NCI-H2171 treated with DMSO at 0.1 percent for 48 hours (cell line): Measurements from ENCODE around the gene ADH7.
A peak's percentile ranks its signal among the peaks of the same experiment; 100 is the strongest.

ENCODE experiments used
- DNase-seq: peaks from one replicate; lab custom pipeline; 2025; lab: John Stamatoyannopoulos, UW

The ADH7 gene

DNA sequence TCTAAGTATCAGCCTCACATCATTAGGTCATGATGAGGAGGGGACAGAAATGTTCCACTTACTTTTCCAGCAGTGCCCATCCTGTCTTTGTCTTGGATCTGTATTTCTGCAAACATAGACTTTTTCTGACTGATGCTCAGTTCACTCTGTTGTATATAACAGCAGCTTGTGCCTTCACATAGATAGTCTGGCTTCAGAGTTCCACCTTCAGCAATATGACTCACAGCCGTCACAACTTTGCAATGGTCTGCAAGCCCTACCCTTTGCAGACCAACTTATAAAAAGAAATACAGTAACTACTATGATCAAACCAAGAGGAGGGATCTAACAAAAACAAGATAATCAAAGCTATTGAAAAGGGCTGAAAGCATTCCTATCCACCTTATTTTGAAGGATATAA, at the start of gene ADH7:
ADH7 (minus strand) TSS at position 189 of the 400 bp plus-strand sequence; CDS start at position 80, 109 bp downstream.
- no peak for DNase-seq

DNA sequence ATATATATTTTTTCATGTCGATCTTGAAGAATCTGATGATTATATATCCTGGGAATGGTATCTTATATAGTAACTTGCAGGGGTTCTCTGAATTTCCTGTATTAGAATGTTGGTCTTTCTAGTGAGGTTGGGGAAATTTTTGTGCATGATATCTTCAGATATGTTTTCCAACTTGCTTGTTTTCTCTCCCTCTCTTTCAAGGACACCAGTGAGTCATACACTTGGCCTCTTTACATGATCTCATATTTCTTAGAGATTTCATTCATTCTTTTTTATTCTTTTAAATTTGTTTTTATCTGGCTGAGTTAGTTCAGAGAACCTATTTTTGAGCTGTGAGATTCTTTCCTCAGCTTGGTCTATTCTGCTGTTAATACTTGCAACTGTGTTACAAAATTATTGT, 48.5 kb upstream of the ADH7 start:
- DNase-seq = no peak

DNA sequence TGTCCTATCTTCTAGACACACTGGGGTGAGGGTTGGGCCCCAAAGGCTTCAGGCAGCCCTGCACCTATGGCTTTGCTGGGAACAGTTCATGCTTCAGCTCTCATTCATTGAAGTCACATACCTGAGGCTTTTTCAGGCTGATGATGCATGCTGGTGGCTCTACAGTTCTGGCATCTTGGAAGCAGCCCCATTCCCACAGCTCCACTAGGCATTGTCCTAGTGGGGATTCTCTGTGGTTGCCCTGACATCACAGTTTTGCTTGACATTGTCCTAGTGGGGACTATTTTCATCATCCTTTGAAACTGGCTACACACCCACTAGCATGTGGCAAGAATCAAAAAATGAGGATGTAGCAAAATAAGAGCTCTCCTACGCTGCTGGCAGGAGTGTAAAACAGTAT, 38.0 kb upstream of the ADH7 start:
- no peak for DNase-seq

DNA sequence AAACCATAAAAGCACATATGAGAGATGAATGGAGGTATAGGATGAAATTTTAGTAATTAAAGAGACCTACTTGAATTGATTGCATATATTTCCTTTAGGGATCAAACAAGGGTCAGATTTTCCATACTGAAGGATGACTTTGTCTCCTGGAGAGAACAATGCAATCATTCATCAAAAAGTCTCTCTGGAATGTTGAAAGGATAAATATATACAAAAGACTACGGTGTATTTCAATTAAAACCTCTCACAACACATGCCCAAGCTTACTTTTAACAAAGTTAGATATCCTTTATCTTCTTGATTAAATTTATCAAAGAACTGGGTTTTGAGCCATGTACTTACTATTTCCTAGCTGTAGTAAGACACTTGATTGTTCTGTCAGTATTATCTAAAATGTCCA, 36.8 kb upstream of the ADH7 start:
- DNase-seq = no peak

DNA sequence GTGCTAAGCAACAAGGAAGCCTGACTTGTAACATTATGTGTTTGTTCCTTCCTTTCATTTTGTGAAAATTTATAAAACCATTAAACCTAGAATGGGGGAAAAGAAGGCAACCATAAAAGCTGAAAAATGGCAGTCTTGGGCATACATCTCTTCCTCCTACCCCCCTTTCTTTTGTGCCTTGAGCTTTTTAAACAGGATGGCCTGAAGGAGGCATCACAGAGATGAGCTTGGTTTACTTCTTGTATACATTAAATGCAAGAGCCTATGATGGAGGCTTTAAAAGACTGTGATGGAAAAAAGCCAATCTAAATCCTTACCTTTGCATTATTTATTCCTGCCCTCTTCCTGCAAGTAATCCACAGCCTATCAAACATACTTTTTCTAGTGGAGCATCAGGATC, 36.2 kb upstream of the ADH7 start:
- no peak for DNase-seq

DNA sequence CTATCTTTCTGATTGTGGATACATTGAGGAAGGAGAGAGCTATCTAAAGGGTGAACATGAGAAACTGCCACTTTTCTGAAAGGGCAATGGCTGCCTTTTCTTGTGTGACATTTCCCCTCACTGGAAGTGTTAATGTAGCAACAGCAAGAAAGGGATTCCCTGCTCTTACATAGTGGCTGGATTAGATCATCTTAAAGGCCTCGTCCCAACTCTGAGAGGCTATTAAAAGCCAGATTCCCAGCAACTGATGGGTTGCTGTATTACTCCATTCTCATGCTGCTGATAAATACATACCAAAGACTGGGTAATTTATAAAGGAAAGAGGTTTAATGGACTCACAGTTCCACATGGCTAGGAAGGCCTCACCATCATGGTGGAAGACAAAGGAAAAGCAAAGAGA, 33.7 kb upstream of the ADH7 start:
- DNase-seq = no peak

DNA sequence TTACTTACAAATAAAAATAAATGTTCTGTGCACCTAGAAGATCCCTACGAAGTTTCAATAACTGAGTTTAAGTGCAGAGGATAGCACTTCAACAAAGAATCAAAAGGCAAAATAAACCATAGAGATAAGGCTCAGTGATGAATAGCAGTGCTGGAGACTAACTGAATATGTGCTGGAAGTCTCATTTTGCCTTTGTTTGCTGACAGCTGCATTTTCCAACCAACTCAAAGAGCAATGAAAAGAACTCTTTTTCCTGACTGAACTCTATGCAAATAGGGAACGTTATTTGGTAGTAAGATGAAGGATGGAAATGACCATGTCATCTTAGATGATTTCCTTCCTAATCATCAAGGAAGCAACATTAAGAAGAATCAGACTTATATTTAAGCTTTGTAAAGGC, 32.7 kb upstream of the ADH7 start:
- DNase-seq = no peak

DNA sequence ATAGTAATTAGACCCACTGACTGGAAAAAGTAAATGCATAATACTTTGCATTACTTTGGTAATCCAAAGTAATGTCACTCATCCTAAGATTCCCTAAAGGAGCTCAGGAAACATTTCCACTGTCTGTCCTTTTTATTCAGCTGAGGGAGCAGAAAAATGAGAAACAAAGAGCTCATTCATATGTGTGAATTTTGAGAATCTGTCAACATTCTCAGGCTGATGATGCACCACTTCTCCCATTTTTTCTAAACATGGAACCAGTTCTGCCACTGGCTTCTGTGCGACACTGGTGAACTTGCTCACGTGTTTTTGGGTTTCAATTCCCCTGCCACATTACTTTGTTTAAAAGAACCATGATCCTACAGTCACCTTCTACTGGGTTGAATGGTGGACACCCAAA, 28.4 kb upstream of the ADH7 start:
- no peak for DNase-seq

DNA sequence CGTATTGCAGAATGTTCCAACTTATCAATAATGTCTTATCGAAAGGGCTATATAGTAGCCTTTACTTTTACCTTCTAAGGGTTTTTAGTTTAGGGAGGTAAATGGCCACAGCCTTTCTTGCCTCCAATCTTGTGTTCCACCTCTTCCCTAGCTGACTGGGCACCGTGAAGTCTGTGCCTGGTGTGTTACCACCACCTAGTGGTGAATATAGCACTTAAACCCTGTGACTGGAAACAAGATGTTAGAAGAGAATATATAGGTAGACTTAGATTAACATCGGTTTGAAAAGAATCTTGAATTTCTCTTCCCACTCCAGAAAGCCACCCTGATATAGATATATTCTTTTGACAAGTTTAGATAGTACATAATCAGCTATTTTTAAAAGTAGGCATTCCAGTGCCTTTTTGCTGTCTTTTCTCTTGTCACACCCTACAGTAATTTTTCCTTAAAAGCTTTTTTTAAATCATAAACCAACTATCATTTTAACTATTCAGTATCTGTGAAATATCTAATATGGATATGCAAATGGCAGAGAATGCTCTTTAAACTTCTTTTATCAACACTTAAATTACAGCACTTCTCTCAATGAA, 27.8 kb upstream of the ADH7 start:
- peak; percentile 71 for DNase-seq

DNA sequence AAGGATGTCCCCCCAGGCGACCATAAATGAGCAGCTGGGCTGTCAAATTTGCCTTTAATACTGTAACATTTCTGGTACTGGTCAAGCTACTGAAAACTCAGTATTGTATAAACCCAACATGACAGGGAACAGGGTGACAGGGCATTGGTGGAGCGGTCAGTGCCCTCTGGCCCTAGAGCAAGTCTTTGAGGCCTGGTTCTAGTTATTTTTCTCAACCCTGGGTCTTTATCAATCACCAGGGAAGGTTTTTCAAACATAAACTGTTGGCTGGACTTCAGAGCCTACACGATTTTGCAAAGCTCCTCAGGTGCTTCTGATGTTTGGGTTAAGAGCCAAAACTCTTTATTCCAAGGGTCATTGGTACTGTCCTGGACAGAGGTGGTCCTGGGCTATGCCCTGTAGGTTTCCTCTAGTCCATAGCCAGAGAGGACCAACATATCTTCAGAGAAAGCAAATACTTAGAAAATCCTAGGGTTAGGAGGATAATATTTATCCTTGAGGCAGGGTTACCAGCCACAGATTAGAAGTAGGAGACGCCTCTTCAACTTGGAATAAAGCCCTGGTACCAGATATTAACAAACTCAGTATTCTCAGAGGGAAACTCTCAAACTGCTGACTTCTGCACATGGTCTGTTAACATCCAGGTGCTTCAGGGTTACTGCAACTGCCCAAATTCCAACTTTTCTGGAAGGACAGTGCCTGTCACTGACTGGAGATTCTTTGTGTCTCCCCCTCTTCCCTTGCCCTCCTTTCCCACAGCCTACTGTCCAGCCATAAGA, 26.7 kb upstream of the ADH7 start:
- DNase-seq = no peak

DNA sequence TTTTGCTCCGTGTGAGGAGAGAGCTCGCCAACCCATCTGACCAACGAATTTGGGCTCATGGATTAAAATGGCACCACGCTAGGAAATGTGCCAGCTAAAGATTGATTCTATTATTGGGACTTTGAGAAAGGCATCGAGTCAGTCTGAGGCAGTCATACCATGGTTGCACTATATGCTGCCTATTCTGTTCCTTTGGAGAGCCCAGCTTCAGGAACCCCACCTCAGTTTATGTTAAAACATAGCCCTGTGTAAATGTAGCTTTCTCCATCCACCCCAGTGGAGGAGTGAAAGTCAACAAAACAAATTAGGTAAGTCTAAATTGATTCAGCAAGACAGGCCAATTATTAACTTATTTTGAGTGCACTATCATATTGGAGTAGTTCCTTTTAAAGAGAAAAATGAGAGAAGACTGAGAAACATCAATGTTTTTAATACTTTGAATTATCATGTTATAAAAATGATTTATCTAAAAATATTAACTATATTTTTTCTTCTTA, 24.5 kb upstream of the ADH7 start:
- no peak for DNase-seq

DNA sequence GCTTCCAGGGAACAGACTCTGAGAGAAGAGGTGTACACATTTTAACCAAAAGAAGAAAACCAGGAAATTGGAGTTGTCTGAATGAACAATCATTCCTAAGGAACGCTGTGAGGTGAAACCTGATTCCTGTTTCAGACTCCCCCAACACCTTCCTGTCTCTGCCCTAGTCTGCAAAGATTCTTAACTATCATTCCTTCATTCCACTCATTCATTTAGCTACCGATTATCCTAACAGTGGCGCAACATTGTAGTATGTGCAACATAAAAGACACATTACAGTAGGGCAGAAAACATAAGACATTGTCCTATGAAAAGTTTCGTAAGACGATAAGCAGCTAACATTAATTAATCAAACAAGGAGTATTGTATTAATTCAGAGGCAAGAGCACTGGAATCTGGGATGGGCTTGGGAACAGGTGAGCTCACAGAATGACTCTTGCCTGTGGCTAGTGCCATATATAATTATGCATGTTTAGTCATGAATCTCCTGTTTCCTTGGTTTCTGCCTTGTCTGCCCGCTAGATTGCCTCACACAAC, 23.8 kb upstream of the ADH7 start:
- no peak for DNase-seq

DNA sequence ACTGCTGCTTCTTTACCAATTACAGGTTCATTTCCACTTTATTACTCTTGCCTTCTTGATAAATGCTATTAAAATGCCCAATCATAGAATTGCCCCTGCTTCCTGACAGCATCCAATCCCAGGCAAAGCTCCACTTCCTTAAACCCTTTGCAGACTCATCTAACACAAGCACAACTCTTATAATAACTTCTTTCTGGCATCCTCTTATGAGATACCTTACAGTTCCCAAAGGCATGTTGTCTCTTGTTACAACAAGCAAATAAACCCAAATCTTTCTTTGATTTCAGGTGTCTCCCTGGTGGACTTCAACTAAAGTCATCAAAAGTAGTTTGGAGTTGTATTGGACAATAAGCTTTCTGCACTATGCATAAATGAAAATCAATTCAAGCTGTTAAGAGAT, 22.5 kb upstream of the ADH7 start:
- no peak for DNase-seq

DNA sequence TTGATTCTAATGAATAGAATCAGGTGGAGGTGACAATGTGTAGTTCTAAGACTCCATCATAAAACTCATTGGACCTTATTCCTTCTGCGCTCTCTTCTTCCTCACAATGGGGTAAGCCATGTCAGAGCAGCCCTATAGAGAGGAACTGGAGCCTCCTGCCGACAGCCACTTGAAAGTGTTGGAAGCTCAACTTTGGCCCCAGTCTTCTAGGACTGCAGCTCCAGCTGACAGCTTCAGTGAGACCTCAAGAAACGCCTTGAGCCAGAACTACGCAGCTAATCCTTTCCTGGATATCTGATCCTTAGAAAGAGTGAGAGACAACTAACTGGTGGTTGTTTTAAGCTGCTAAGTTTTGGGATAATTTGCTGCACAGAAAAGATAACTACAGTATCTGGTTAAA, 22.1 kb upstream of the ADH7 start:
- DNase-seq = no peak

DNA sequence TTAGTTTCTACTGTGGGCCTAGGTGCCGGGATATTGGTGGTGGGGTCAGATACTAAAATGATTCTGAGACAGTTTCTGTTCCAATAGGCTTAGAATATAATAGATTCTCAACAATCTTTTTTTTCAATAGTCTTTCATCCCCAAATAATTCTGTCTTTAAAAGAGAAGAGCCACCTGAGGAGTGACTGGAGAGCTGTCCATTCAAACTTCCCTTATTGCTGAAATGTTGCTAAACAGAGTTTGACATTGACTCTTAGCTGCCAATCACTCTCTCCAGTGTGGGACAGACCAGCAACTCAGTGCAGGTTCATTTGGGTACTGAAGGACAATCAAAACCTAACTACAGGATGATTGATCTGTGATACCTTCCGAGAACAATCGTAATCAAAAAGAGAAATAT, 12.4 kb upstream of the ADH7 start:
- DNase-seq = no peak

DNA sequence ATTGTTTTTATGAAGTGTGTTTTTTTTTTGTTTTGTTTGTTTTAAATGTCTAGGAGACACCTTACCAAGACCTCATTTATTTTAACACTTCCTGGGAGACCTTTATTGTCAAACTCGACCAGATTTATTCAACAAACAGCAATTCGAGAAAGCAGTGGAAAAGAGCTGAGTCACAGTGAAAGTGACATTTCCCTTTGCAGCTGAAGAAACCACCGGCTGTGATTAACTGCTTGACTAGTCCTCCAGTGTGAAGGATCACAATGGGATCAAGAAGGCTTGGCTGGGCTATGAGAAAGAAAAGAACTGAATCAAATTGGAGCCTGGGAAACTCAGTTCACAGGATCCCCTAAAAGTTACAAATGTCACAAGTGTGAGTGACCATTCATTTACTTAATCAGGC, 11.9 kb upstream of the ADH7 start:
- DNase-seq = peak; percentile 1

DNA sequence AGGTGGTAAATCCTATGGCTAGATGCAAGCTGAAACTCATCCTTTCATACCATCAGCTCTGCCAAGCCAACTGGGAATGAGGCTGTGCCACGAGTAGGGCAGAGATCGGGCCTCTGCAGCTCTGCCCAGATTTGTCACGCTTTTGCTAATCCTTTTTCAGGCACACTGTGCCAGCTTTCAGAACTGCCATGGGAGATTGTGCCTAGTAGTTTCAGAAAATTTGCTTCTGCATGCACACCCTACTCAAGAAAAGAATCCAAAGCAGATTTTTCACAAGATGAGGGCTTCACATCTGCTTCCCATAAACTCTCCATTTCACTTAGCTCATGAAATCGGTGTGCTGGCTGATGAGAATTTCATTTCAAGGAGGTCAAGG, 3.3 kb upstream of the ADH7 start:
- DNase-seq = no peak

DNA sequence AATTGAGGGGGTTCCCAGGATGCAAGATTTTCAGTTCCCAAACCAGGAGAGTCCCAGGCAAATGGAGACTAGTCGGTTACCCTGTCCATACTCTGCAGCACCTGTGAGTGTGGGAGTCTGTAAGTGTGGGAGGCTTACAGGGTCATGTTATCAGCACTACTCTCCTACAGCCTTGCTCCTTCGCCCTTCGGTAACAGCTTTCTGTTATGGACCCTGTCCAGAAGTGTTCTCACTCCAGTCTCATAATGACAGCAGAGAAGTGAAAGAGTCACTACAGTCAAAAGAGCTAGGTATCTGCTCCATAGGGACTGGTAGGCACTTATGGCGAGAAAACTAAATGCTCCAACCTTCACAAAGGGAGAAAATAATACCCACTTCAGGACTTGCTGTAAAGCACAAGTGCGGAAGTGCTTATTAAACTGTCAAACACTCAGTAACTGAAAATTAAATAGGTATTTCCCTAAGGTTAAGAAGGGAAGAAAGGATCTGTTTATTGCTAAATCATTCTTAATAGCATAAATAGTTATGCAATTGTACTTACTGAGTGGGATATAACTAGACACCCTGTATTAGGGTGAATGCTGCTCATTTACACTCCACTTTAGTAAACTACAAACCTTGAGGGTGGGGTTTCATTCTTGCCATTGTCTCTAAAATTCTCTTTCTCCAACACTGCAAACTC, 2.7 kb upstream of the ADH7 start:
- DNase-seq = no peak

DNA sequence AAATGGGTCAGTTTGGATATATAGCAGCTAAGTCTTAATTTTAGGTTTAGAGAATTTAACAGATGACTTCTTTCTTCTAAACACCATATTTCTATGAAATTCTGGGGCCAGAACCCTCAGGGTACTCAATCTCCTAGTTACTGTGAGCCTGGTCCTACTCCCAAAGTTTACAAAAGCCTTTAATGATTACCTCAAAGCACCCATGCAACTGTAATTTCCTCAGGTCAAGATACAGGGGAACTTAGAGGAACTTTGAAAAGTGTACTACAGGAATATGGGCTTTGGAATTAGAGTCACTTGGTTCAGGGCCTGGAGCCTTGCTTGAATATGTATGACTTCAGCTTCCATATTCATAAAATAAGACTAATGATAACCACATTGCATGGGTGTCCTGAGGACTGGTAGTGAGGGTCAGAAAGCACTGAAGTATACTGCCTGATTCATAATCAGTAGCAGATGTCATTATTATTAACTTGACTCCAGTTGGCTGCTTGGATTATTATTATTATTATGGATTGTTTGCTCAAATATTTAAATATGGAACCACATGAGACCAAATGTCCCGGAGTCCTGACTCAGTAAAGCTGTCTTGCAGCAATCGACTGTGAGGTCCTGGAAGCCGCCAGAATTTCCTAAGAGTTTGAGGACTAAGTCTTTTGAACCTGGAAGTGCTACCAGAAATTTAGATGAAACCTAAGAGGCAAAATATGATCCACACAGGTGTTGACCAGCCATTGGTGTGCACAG, 2.0 kb upstream of the ADH7 start:
- DNase-seq = no peak

DNA sequence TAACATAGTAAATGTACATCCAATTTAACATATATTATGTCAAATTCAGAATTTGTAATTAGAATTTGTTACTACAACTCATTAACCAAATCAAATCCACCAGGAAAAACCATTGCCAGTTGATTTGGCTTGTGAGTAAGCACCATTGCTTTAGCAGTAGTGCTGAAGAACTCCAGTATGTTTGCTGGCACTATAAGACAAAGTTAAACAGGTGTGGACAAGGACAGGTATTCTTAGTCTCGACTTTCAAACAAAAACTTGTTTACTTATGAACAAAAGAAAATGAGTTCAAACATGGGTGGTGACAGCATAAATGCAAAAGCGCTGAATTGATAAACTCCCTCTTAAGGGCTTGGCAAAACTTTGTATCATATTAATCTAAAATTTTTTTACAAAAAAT, 1.3 kb upstream of the ADH7 start:
- DNase-seq = no peak

DNA sequence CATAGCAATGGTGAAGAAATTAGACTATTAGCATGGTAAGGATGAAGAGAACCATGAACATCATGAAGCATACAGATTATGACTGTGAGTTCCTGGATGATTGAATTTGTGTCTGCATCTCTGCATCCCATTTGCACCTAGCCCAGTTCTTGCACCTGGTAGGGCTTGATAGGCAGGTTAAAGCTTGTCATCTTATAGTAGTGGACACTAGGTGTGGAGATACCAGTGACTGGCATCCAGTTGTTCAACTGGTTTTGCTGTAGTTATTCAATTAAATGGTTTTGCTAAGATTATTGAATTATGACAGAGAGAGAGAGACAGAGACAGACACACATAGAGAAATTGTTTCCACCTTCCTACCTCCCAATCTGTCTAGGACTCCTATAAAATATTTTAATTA, 5.0 kb downstream of the ADH7 start:
- no peak for DNase-seq

DNA sequence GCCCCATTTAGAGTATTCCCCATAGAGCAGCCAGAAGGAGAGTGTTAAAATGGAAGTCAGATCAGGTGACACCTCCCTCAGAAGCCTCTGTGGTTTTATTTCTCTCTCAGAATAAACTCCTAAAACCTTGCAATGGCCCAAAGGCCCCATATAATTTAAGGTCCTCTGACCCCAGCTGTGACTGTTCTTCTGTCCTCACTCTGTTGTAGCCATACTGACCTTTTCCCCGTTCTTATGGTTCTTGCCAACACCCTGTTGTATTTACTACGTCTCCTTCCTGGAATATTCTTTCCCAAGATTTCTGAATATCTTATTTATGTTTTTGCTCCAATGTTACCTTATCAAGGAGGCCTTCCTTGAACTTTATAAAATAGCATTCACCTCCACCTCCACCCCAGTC, 18.0 kb downstream of the ADH7 start:
- DNase-seq = no peak
